SU-DHL-6 (cell line): Measurements from ENCODE around the gene UFC1.

Experiments used
- CTCF ChIP-seq: fragments of 200-600 bp; sonication (generic); IDR thresholded peaks from one replicate; pipeline ENCODE4 v1.5.1; 2017; ENCODE audit warnings: antibody characterized with exemption, mild to moderate bottlenecking, low read length, moderate library complexity; ENCODE audit not compliant: insufficient read depth, poor library complexity, severe bottlenecking
- EZH2phosphoT487 ChIP-seq: fragments of 200-600 bp; sonication (generic), shearing (Covaris generic); conservative IDR thresholded peaks from 2 replicates; pipeline ENCODE4 v1.6.1; 2018; ENCODE audit warnings: mild to moderate bottlenecking, antibody characterized with exemption, low read length, moderate library complexity, mixed read lengths

- TF ChIP-seq CTCF (no peak), EZH2phosphoT487 (no peak)
Measured at GRCh38 chr1:161189036-161189435, 35.3 kb downstream of the UFC1 start.
